Measurements from ENCODE around the gene MAMDC2.
A peak's percentile ranks its signal among the peaks of the same experiment; 100 is the strongest.

The MAMDC2 gene

DNA sequence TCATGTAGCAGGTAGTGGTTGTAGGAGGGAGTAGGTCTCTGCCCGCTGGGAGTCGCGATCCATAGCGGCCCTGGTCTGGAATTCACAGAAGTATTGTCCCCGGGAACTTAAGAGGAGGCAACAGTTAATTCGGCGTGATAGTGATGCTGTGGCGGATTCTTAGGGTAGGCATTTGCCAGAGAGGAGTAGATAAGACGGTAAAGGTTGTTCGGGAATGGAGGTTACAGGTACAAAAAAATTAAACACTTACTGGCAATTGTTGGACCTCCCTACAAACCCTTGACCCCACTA lies 215.8 kb downstream of the MAMDC2 start:
- Histone ChIP-seq H3K36me3 (ENCODE audit: control insufficient read depth, insufficient read depth, low read length) (peaks cover 4% of the 10 kb centered on the region), H3K4me1 (ENCODE audit: control insufficient read depth, insufficient read depth, low read length, poor library complexity, severe bottlenecking) (peaks cover 27% of the 10 kb centered on the region), H3K27ac (ENCODE audit: insufficient read depth, low read length, poor library complexity, severe bottlenecking) (peak overlapping the region; percentile 85), H3K4me3 (ENCODE audit: insufficient read depth, low read depth, low read length, poor library complexity, severe bottlenecking) (peak overlapping the region; percentile 71), H3K27me3 (replicated peaks; ENCODE audit: control insufficient read depth, insufficient read depth, low read length, poor library complexity, severe bottlenecking) (no peaks in the 10 kb centered on the region), H3K9me3 (ENCODE audit: control insufficient read depth, low read length) (no peaks in the 10 kb centered on the region)
- no peak for DNase-seq

DNA sequence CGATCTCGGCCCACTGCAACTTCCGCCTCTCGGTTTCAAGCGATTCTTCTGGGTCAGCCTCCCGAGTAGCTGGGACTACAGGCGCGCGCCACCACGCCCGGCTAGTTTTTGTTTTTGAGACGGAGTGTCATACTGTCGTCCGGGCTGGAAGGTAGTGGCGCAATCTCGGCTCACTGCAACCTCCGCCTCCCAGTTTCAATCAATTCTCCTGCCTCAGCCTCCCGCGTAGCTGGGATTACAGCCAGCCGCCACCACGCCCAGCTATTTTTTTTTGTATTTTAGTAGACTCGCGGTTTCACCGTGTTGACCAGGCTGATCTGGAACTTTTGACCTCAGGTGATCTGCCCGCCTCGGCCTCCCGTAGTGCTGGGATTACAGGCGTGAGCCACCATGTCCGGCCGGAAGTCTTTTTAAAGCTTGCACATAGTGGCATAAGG lies 216.4 kb downstream of the MAMDC2 start:
- Histone ChIP-seq H3K27ac (ENCODE audit: insufficient read depth, low read length, poor library complexity, severe bottlenecking) (no peak overlapping the region), H3K4me1 (ENCODE audit: control insufficient read depth, insufficient read depth, low read length, poor library complexity, severe bottlenecking) (peaks cover 27% of the 10 kb centered on the region), H3K36me3 (ENCODE audit: control insufficient read depth, insufficient read depth, low read length) (peaks cover 10% of the 10 kb centered on the region), H3K4me3 (ENCODE audit: insufficient read depth, low read depth, low read length, poor library complexity, severe bottlenecking) (peak overlapping the region; percentile 71), H3K9me3 (ENCODE audit: control insufficient read depth, low read length) (no peaks in the 10 kb centered on the region), H3K27me3 (replicated peaks; ENCODE audit: control insufficient read depth, insufficient read depth, low read length, poor library complexity, severe bottlenecking) (no peaks in the 10 kb centered on the region)
- DNase-seq, result no peak

DNA sequence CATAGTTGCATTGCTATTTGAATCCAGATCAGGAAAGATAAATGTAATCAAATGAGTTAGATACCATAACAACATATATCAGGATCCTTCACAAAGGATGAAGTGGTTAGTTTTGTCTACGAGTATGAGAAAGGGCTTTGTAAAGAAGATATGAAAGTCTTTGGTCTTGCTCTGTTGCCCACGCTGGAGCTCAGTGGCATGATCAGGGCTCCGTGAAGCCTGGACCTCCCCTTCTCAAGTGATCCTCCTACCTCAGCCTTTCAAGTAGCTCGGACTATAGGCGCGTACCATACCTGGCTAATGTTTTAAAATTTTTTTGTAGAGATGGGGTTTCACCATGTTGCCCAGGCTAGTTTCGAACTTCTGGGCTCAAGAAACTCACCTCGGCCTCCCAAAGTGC lies 217.0 kb downstream of the MAMDC2 start:
- Histone ChIP-seq H3K4me1 (ENCODE audit: control insufficient read depth, insufficient read depth, low read length, poor library complexity, severe bottlenecking) (peaks cover 27% of the 10 kb centered on the region), H3K27me3 (replicated peaks; ENCODE audit: control insufficient read depth, insufficient read depth, low read length, poor library complexity, severe bottlenecking) (no peaks in the 10 kb centered on the region), H3K4me3 (ENCODE audit: insufficient read depth, low read depth, low read length, poor library complexity, severe bottlenecking) (peak overlapping the region; percentile 71), H3K27ac (ENCODE audit: insufficient read depth, low read length, poor library complexity, severe bottlenecking) (no peak overlapping the region), H3K36me3 (ENCODE audit: control insufficient read depth, insufficient read depth, low read length) (peaks cover 13% of the 10 kb centered on the region), H3K9me3 (ENCODE audit: control insufficient read depth, low read length) (no peaks in the 10 kb centered on the region)
- no peak for DNase-seq

DNA sequence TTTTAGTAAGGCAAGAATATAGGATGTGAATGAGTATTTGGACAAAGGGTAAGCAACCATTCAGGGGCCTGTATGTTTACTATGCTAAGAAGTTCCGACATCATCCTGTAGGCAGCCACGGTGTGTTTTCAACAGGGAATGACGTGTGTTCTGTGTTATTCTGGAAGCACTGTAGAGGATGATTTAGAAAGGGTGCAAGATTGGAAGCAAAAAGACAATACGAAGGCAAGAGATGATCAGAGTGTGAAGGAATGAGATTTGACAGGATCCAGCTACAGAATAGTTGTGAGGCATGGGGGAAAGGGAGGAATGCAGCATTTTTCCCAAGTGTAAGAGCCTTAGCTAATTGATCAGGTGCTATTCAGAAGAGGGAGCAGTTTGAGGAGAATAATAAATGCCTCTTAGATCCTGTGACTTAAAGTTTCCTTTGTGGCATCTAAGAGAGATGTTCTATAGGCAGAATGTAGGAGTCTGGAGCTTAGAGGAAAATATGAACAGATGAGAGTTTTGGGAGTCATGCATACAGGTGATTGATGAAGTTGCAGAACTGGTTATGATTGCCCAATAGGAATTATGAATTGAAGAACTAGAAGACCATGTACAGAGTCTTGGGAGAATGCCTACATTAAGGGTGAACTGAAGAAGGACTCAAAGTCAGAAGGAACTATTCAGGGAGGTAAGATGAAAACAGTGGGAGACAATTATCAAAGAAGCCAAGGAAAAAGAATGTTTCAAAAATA lies 217.7 kb downstream of the MAMDC2 start:
- Histone ChIP-seq H3K27me3 (replicated peaks; ENCODE audit: control insufficient read depth, insufficient read depth, low read length, poor library complexity, severe bottlenecking) (no peaks in the 10 kb centered on the region), H3K36me3 (ENCODE audit: control insufficient read depth, insufficient read depth, low read length) (peaks cover 18% of the 10 kb centered on the region), H3K4me1 (ENCODE audit: control insufficient read depth, insufficient read depth, low read length, poor library complexity, severe bottlenecking) (peaks cover 27% of the 10 kb centered on the region), H3K9me3 (ENCODE audit: control insufficient read depth, low read length) (no peaks in the 10 kb centered on the region), H3K4me3 (ENCODE audit: insufficient read depth, low read depth, low read length, poor library complexity, severe bottlenecking) (peak overlapping the region; percentile 71), H3K27ac (ENCODE audit: insufficient read depth, low read length, poor library complexity, severe bottlenecking) (no peak overlapping the region)
- no peak for DNase-seq

DNA sequence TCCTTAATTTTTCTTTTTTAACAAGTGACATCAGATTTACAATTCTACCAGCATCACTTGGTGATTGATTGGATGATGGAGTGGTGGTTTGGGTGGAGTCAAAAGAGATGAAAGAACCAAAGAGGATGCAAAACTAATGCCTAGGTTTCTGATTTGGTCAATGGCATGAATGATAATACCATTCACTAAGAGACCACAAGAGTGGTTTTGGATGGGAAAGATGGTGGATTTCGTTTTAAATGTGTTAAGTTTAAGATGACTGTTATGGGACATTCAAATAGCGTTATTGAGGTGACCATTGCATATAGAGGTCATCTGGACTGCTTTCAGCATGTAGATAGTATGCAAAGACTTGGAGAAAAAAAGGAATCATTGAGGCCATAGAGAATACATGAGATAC lies 218.7 kb downstream of the MAMDC2 start:
- no peak overlapping the region for H3K4me3 ChIP-seq (ENCODE audit: insufficient read depth, low read depth, low read length, poor library complexity, severe bottlenecking)
- no peak overlapping the region for H3K27ac ChIP-seq (ENCODE audit: insufficient read depth, low read length, poor library complexity, severe bottlenecking)
- H3K27me3 ChIP-seq (replicated peaks; ENCODE audit: control insufficient read depth, insufficient read depth, low read length, poor library complexity, severe bottlenecking), result no peaks in the 10 kb centered on the region
- H3K4me1 ChIP-seq (ENCODE audit: control insufficient read depth, insufficient read depth, low read length, poor library complexity, severe bottlenecking), result peaks cover 27% of the 10 kb centered on the region
- DNase-seq, result no peak
- no peaks in the 10 kb centered on the region for H3K9me3 ChIP-seq (ENCODE audit: control insufficient read depth, low read length)
- peaks cover 28% of the 10 kb centered on the region for H3K36me3 ChIP-seq (ENCODE audit: control insufficient read depth, insufficient read depth, low read length)

DNA sequence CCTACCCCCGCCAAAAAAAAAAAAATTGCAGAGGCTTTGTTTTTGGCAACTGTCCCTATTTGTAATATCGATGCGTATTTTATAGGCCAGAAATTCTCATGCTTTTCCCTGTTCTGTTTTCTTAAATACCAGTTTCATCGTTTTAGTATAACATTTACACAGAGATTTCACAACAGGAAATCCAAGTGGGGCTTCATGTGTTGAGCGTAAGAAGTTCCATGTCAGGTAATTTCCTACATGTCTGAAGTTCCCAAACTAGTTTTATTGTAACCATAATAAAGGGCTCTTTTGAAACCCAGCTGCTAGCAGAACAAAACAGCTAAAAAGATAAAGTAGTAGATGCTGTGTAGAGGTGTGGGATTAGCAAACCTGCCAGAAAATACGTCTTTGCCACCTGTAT lies 219.3 kb downstream of the MAMDC2 start:
- Histone ChIP-seq H3K4me1 (ENCODE audit: control insufficient read depth, insufficient read depth, low read length, poor library complexity, severe bottlenecking) (peaks cover 27% of the 10 kb centered on the region), H3K27me3 (replicated peaks; ENCODE audit: control insufficient read depth, insufficient read depth, low read length, poor library complexity, severe bottlenecking) (no peaks in the 10 kb centered on the region), H3K9me3 (ENCODE audit: control insufficient read depth, low read length) (no peaks in the 10 kb centered on the region), H3K36me3 (ENCODE audit: control insufficient read depth, insufficient read depth, low read length) (peaks cover 29% of the 10 kb centered on the region), H3K27ac (ENCODE audit: insufficient read depth, low read length, poor library complexity, severe bottlenecking) (no peak overlapping the region), H3K4me3 (ENCODE audit: insufficient read depth, low read depth, low read length, poor library complexity, severe bottlenecking) (no peak overlapping the region)
- no peak for DNase-seq

DNA sequence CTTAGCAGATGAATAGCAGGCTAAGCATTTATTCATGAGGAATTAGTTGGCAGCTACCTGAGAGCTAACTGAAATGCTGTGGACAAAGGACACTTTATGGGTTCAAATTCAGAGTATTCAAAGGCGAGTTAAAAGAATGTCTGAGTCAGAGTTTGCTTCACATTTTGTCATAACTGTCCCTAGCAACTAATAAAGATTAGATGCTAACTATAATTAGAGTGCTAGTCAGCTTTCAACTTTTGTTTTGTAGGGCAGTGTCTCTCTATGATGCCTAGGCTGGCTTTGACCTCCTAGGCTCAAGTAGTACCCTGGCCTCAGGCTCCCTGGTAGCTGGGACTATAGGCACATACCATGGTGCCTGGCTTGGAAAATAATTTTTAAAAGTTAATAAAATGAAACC lies 219.8 kb downstream of the MAMDC2 start:
- no peak overlapping the region for H3K27ac ChIP-seq (ENCODE audit: insufficient read depth, low read length, poor library complexity, severe bottlenecking)
- DNase-seq, result no peak

More for the DNA sequence above, 219.8 kb downstream of the MAMDC2 start:
- no peaks in the 10 kb centered on the region for H3K27me3 ChIP-seq (replicated peaks; ENCODE audit: control insufficient read depth, insufficient read depth, low read length, poor library complexity, severe bottlenecking)
- no peak overlapping the region for H3K4me3 ChIP-seq (ENCODE audit: insufficient read depth, low read depth, low read length, poor library complexity, severe bottlenecking)
- no peaks in the 10 kb centered on the region for H3K9me3 ChIP-seq (ENCODE audit: control insufficient read depth, low read length)
- peaks cover 27% of the 10 kb centered on the region for H3K4me1 ChIP-seq (ENCODE audit: control insufficient read depth, insufficient read depth, low read length, poor library complexity, severe bottlenecking)
- peaks cover 29% of the 10 kb centered on the region for H3K36me3 ChIP-seq (ENCODE audit: control insufficient read depth, insufficient read depth, low read length)

Data from effector memory CD4-positive, alpha-beta T cell (primary cell).